Mesothelial cell of epicardium (in vitro differentiated cells): ENCODE data around the gene OR51V1. TPM values are rescaled to one million over a fixed set of nuclear protein-coding genes. Genes with fewer than 3 reads are reported as not detected.
"Not testable (repeated sequence)": the region's sequence is repeated elsewhere in the genome, so short reads cannot be mapped to it uniquely, and the experiment has no call there.

ENCODE experiments used
- DNase-seq, 2 experiments: peaks; one replicate each; pipeline ENCODE4 v3.0.0; 2021; ENCODE audit warnings: low spot score in 2 of 2; ENCODE audit not compliant: unreplicated experiment in 2 of 2
- H3K27ac Mint-ChIP-seq: 2 replicates; pipeline ENCODE4 v1.8.0; 2021; ENCODE audit warnings: mixed read lengths
- H3K27me3 Mint-ChIP-seq: 2 replicates; pipeline ENCODE4 v1.8.0; 2021; ENCODE audit warnings: low read depth, mixed read lengths
- H3K36me3 Mint-ChIP-seq: 2 replicates; pipeline ENCODE4 v1.8.0; 2021; ENCODE audit warnings: mixed read lengths
- H3K4me1 Mint-ChIP-seq: 2 replicates; pipeline ENCODE4 v1.8.0; 2021; ENCODE audit warnings: mixed read lengths
- H3K4me3 Mint-ChIP-seq: 2 replicates; pipeline ENCODE4 v1.8.0; 2021; ENCODE audit warnings: mild to moderate bottlenecking, moderate library complexity, mixed read lengths
- H3K9me3 Mint-ChIP-seq: 2 replicates; pipeline ENCODE4 v1.8.0; 2021; ENCODE audit warnings: mixed read lengths
- CTCF ChIP-seq: fragments of 200-600 bp; sonication (generic); IDR thresholded peaks from one replicate; pipeline ENCODE4 v1.5.0; 2021; ENCODE audit warnings: antibody characterized with exemption; ENCODE audit not compliant: unreplicated experiment
- total RNA-seq: library from RNA; stranded (reverse); gene quantifications from 3 replicates; pipeline ENCODE4 v1.2.1, GENCODE V29; 2021

The OR51V1 gene
- total RNA-seq, 1 donor from 2014 or later, result not detected

GRCh38 chr11:5188201-5188600 lies 12.3 kb downstream of the OR51V1 start:
- no peaks in the 10 kb centered on the region for H3K36me3 Mint-ChIP-seq

GRCh38 chr11:5178046-5178837 lies 22.2 kb downstream of the OR51V1 start:
- no peaks in the 10 kb centered on the region for H3K4me1 Mint-ChIP-seq
- no peak for TF ChIP-seq CTCF
- no peak overlapping the region for H3K27ac Mint-ChIP-seq
- H3K27me3 Mint-ChIP-seq, result peaks cover 6% of the 10 kb centered on the region
- no peaks in the 10 kb centered on the region for H3K9me3 Mint-ChIP-seq
- DNase-seq, result no peak
- no peak overlapping the region for H3K4me3 Mint-ChIP-seq
- no peaks in the 10 kb centered on the region for H3K36me3 Mint-ChIP-seq

More at GRCh38 chr11:5188201-5188600, 12.3 kb downstream of the OR51V1 start:
- no peaks in the 10 kb centered on the region for H3K4me1 Mint-ChIP-seq
- DNase-seq, result no peak
- H3K27me3 Mint-ChIP-seq, result peaks cover under 1% of the 10 kb centered on the region
- peaks cover 17% of the 10 kb centered on the region for H3K9me3 Mint-ChIP-seq
- no peak overlapping the region for H3K4me3 Mint-ChIP-seq
- no peak overlapping the region for H3K27ac Mint-ChIP-seq
- TF ChIP-seq CTCF, result no peak

GRCh38 chr11:5174934-5175333 lies 25.5 kb downstream of the OR51V1 start:
- no peaks in the 10 kb centered on the region for H3K4me1 Mint-ChIP-seq
- H3K9me3 Mint-ChIP-seq, result no peaks in the 10 kb centered on the region
- no peak overlapping the region for H3K27ac Mint-ChIP-seq
- no peak for DNase-seq
- no peak for TF ChIP-seq CTCF
- H3K27me3 Mint-ChIP-seq, result peaks cover 3% of the 10 kb centered on the region
- no peaks in the 10 kb centered on the region for H3K36me3 Mint-ChIP-seq
- H3K4me3 Mint-ChIP-seq, result no peak overlapping the region

GRCh38 chr11:5171856-5172255 lies 28.6 kb downstream of the OR51V1 start:
- TF ChIP-seq CTCF, result no peak
- H3K9me3 Mint-ChIP-seq, result no peaks in the 10 kb centered on the region
- no peak overlapping the region for H3K27ac Mint-ChIP-seq
- peaks cover 3% of the 10 kb centered on the region for H3K27me3 Mint-ChIP-seq
- H3K4me1 Mint-ChIP-seq, result no peaks in the 10 kb centered on the region
- DNase-seq, result no peak
- no peaks in the 10 kb centered on the region for H3K36me3 Mint-ChIP-seq
- no peak overlapping the region for H3K4me3 Mint-ChIP-seq

- not testable (repeated sequence) for H3K27ac Mint-ChIP-seq, H3K4me1 Mint-ChIP-seq, DNase-seq, H3K36me3 Mint-ChIP-seq, H3K27me3 Mint-ChIP-seq, H3K9me3 Mint-ChIP-seq, H3K4me3 Mint-ChIP-seq
Measured at GRCh38 chr11:5165898-5166297, 34.6 kb downstream of the OR51V1 start.

- H3K9me3 Mint-ChIP-seq, DNase-seq, H3K27ac Mint-ChIP-seq, H3K36me3 Mint-ChIP-seq, H3K4me1 Mint-ChIP-seq, H3K4me3 Mint-ChIP-seq, H3K27me3 Mint-ChIP-seq: not testable (repeated sequence)
Measured at GRCh38 chr11:5164807-5165206, 35.7 kb downstream of the OR51V1 start.

GRCh38 chr11:5161045-5161444 lies 39.4 kb downstream of the OR51V1 start:
- H3K36me3 Mint-ChIP-seq, H3K4me1 Mint-ChIP-seq, H3K27ac Mint-ChIP-seq, DNase-seq, H3K27me3 Mint-ChIP-seq, H3K4me3 Mint-ChIP-seq: not testable (repeated sequence)
- H3K9me3 Mint-ChIP-seq, result peaks cover 12% of the 10 kb centered on the region

GRCh38 chr11:5160217-5160616 lies 40.3 kb downstream of the OR51V1 start:
- not testable (repeated sequence) for H3K4me1 Mint-ChIP-seq, H3K4me3 Mint-ChIP-seq, H3K27me3 Mint-ChIP-seq, DNase-seq, H3K27ac Mint-ChIP-seq, H3K36me3 Mint-ChIP-seq
- peaks cover 12% of the 10 kb centered on the region for H3K9me3 Mint-ChIP-seq
